Measurements from ENCODE around the gene UNC45B. TPM values are rescaled to one million over a fixed set of nuclear protein-coding genes. Genes with fewer than 3 reads are reported as not detected.
A peak's percentile ranks its signal among the peaks of the same experiment; 100 is the strongest.
"Not testable (repeated sequence)": the region's sequence is repeated elsewhere in the genome, so short reads cannot be mapped to it uniquely, and the experiment has no call there.

The UNC45B gene, protein sequence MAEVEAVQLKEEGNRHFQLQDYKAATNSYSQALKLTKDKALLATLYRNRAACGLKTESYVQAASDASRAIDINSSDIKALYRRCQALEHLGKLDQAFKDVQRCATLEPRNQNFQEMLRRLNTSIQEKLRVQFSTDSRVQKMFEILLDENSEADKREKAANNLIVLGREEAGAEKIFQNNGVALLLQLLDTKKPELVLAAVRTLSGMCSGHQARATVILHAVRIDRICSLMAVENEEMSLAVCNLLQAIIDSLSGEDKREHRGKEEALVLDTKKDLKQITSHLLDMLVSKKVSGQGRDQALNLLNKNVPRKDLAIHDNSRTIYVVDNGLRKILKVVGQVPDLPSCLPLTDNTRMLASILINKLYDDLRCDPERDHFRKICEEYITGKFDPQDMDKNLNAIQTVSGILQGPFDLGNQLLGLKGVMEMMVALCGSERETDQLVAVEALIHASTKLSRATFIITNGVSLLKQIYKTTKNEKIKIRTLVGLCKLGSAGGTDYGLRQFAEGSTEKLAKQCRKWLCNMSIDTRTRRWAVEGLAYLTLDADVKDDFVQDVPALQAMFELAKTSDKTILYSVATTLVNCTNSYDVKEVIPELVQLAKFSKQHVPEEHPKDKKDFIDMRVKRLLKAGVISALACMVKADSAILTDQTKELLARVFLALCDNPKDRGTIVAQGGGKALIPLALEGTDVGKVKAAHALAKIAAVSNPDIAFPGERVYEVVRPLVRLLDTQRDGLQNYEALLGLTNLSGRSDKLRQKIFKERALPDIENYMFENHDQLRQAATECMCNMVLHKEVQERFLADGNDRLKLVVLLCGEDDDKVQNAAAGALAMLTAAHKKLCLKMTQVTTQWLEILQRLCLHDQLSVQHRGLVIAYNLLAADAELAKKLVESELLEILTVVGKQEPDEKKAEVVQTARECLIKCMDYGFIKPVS
- total RNA-seq: 223 TPM
- long read RNA-seq, full-length matches to known transcripts: 544 of 951 reads
- long read RNA-seq, partial matches to known transcripts: 132 of 951 reads
- long read RNA-seq, other reads (novel, unspliced or antisense): 275 of 951 reads

DNA sequence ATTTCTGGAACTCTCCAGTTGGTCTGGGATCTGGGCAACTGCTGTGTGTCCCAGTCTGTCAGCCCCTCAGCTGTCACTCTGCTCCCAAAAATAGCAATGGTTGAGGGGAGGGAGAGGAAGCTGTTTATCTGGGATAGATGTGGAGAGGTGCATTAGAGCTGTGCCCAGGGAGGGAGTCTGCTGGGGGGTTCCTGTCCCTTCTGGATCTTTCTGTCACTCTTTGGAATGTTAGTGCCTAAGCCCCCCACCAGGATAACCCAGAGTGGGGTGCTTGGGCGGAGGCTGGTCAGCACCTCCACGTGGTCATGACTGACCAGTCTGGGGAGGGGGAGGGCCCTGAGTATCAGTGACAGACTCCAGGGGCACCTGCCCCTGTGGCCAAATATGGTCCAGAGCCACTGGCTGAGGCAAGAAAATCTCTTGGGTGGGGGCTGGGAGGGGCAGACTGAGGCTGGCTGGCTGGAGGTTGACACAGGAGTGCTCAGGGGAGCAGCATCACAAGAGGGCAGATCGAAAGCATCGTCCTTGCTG, at the start of gene UNC45B:
Gene UNC45B, plus strand, starts transcription at position 443 of the 531 bp plus-strand sequence. CDS start 447 bp downstream, outside the sequence.
- DNase-seq (peak; percentile 72), ATAC-seq (ENCODE audit: poor library complexity) (peak; percentile 89)
- intact Hi-C loops (cut with DNase I): no loop called here

DNA sequence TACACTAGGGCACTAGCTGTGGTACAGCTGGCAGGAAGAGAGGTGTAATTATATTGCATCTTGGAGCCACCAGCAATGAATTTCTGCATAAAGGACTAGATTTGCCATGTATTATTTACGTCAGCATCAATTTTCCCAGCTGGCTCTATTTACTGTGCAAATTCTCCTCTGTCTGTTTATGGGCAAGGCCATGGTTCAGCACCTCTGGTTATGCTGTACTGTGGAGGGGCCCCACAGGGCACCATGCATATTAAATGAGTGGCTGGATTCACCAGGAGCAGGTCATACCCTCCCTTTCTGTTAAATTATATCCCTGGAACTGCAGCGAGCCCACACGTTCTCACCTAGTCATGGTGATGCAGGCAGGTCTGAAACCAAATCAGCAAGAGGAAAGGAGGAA, 47.7 kb upstream of the UNC45B start:
- DNase-seq: no peak
- no peak for ATAC-seq (ENCODE audit: poor library complexity)
- intact Hi-C loops (cut with DNase I): no loop called here

DNA sequence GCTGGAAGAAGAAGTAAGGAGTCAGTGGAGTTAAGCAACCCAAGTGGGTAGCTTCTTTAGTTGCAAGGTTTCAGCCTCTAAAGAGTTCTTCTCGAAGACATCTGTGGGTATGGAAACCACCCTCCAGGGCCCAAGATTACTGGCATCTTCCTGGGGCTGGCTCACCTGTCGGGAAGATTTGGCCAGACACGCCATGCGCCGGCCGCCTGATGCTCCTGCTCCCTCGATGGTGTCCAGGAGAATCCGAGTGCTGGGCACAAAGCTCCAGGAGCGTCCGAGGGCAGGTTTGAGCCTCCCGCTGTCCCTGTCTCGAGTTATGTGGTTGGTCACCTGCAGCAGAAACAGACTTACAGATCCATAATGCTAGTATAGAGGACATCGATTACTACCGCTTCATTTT, 46.6 kb upstream of the UNC45B start:
- DNase-seq: no peak
- intact Hi-C loops (cut with DNase I): no loop called here
- no peak for ATAC-seq (ENCODE audit: poor library complexity)

DNA sequence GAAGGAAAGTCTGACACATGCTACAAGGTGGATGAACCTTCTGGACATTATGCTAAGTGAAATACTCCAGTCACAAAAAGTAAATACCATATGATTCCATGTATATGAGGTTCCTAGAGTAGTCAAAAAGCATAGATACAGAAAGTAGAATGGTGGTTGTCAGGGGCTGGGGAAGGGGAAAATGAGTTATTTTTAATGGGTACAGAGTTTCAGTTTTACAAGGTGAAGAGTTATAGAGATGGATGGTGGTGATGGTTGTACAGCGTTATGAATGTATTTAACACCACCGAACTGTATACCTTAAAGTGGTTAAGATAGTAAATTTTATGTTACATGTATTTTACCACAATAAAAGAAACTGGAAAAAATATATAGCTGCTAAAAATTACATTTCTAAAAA, 45.9 kb upstream of the UNC45B start:
- no peak for DNase-seq
- intact Hi-C loops (cut with DNase I): no loop called here
- ATAC-seq (ENCODE audit: poor library complexity): no peak

DNA sequence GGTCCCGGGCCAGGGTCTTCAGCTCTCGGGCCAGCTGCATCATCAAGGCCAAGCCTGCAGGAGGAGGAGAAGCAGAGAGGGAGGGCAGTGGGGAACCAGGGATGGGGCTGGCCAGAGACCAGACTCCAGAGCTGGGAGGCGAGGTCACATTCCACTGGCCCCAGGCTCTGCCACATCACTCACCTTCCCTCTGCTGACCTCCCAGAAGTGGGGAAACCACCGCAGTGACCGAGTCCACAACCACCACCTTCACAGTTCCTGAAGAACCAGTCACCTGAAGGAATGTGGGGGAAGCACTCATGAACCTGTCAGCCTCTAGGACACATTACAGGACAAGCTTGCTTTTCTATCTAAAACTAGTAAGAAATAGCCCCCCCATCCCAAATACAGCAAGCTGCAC, 44.3 kb upstream of the UNC45B start:
- intact Hi-C loops (cut with DNase I): no loop called here
- DNase-seq: no peak
- no peak for ATAC-seq (ENCODE audit: poor library complexity)

DNA sequence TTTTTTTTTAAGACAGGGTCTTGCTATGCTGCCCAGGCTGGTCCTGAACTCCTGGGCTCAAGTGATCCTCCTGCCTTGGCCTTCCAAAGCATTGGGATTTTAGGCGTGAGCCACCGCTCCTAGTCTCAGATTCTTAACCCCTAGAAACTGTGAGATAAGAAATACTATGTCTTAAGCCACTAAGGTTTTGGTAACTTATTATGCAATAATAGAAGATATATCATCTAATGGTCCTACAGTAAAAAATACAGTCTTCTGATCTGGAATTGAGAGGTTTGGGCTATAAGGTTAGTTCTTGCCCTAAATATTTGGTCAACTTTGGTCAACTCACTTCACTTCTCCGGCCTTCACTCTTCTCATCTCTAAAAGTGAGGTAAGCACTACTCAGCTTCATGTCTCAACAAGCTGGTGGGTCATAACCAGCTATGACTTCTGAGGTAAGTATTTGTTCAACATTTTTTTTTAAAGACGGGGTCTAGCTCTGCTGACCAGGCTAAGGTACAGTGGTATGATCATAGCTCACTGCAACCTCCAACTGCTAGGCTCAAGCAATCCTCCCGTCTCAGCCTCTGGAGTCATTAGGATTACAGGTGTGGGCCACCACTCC, 42.7 kb upstream of the UNC45B start:
- DNase-seq (no peak), ATAC-seq (ENCODE audit: poor library complexity) (no peak)

DNA sequence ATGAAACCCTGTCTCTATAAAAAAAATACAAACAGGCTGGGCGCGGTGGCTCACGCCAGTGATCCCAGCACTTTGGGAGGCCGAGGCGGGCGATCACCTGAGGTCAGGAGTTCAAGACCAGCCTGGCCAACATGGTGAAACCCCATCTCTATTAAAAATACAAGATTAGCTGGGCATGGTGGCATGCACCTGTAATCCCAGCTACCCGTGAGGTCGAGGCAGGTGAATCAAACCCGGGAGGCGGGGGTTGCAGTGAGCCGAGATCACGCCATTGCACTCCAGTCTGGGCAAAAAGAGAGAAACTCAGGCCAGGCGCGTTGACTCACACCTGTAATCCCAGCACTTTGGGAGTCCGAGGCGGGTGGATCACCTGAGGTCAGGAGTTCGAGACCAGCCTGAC, 36.8 kb upstream of the UNC45B start:
- ATAC-seq (ENCODE audit: poor library complexity); DNase-seq: not testable (repeated sequence)
- intact Hi-C loops (cut with DNase I): loop anchor here (10.0 kb wide), 1 partner anchor 116 kb away; no protein-coding TSS in a partner anchor

More for the DNA sequence above, 42.7 kb upstream of the UNC45B start:
- intact Hi-C loops (cut with DNase I): no loop called here

DNA sequence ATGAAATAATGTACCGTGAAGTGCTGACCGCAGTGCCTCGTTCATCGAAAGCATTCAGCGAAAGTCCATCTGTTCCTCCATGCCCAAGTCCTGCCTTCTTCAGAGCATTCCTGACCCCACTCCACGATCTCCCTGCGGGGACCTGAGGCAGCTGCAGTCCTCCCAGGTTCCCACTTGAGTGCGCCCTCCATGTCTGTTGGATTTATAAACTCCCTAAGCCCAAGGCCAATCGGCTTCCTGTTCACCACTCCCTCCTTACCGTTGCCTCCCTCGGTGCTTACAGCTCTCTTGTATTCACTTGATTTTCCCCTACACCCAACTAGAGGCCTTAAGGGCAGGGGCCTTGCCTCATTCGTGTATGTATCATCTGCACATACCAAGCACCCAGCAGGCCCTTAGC, 30.8 kb upstream of the UNC45B start:
- ATAC-seq (ENCODE audit: poor library complexity) (no peak), DNase-seq (no peak)
- intact Hi-C loops (cut with DNase I): loop anchor here (5.0 to 10.0 kb wide), 2 partner anchors 122 to 695 kb away; no protein-coding TSS in a partner anchor

DNA sequence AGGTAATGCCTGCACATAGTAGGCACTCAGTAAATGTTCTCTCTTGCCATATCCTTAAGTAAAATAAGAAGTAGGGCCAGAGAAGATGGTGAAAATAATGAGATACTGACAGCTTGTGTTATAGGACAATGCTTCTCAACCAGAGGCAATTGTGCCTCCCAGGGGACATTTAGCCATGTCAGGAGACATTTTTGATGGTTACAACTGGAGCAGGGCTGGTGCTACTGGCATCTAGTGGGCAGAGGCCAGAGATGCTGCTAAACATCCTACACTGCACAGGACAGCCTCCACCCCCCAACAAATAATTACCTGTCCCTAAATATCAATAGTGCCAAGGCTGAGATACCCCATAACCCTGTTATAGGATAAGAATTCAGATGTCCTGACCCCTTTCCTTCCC, 29.6 kb upstream of the UNC45B start:
- ATAC-seq (ENCODE audit: poor library complexity) (no peak), DNase-seq (no peak)
- intact Hi-C loops (cut with DNase I): loop anchor here (5.0 to 10.0 kb wide), 2 partner anchors 123 to 696 kb away; no protein-coding TSS in a partner anchor

DNA sequence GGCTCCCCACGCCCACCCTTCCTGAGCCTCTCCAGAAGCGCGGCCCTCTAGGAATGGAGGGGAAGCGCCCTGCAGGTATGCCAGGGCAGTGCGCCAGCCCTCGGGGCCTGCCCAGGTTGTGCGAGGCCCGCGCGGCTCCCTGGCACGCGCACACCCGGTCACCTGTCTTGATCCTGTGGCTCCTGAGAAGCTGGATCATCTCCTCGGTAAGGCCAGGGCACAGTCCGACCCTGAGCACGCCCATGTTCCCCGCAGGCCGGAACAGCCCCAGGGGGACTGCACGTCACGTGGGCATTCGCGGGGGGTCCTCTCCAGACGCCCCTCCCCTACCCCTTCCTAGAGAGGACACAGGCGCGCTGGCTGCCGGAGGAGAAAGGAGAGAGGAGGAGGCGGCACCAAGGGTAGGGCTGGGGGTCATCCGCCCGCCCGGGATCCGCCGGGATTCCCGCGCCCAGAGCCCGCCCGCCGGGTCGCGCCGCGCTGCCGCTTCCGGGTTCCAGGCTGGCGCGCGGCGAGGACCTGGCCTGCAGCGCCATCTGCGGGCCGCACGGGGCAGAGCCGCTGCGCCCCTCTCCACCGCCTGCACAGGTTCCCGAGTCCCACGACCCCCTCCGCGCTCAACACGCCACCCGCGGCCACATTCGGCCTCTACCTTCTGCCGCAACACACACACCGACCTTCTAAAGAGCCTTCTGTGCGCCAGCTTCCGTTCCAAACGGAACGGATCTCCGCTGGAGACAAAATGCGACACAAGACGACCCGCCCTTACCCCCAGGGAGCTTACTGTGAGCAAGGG, 28.0 kb upstream of the UNC45B start, which contains the start of gene RAD51D:
Gene RAD51D, minus strand, starts transcription at position 491 of the 796 bp plus-strand sequence. Its CDS starts 247 bp downstream, at position 244.
- intact Hi-C loops (cut with DNase I): loop anchor here (5.0 to 10.0 kb wide), 3 partner anchors 125 to 697 kb away; no protein-coding TSS in a partner anchor
- ATAC-seq (ENCODE audit: poor library complexity) (peak; percentile 100), DNase-seq (peak; percentile 86)

DNA sequence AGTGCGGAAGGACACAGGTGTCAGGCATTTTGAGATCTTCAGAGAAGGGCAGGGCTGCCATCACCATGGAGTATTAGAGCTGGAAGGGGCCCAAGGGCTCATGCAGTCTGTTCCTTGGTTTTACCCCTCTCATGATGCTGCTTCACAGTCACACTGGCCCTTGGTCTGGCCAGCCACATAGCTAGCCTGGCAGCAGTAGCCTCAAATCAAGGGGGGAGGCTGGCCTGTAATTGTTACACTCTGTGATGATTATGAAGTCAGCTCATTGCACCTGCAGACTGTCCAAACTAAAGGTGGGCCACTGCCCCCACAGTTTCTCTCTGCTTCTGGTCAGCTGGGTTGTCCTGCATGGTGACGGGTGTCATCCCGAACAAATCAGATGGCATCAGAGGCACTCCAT, 26.3 kb upstream of the UNC45B start, which contains the start of gene FNDC8:
Gene FNDC8, plus strand, starts transcription at position 301 of the 400 bp plus-strand sequence. Its CDS starts 79 bp downstream, at position 380.
- intact Hi-C loops (cut with DNase I): loop anchor here (5.0 kb wide), 1 partner anchor 579 kb away; no protein-coding TSS in a partner anchor
- DNase-seq (peak; percentile 17), ATAC-seq (ENCODE audit: poor library complexity) (no peak)

DNA sequence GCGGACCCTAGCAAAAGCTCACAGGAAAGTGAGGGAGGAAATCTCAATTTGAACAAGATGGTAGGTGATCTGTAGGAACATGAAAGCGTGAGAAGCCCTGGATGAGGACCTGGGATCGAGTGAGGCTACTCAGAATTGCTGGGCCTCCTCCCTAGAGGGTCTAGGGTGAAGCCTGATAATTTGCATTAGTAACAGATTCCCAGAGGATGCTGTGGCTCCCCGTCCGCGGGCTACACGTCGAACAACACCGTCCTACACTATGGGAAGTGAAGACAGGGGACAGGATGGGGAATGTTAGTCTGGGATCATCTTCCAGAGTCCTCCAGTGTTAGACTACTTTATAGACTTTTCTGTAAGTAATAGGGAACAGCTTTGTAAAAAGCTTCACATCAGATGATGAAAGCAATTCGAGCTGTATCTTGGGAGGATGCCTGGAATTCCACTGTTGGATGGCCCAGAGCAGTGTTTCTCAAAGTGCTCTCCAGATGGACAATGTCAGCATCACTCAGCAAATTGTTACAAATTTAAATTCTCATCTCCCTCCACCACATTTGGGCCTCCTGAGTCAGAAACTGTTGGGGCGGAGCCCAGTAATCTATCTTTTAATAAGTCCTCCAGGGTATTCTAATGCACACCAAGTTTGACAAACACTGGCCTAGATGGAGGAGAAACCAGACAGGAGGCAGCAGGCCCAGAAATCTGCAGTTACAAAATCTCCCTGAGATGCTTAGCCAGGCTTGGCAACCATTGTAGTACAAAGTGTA, 19.7 kb upstream of the UNC45B start:
- intact Hi-C loops (cut with DNase I): no loop called here
- ATAC-seq (ENCODE audit: poor library complexity) (peak; percentile 88), DNase-seq (peak; percentile 61)

DNA sequence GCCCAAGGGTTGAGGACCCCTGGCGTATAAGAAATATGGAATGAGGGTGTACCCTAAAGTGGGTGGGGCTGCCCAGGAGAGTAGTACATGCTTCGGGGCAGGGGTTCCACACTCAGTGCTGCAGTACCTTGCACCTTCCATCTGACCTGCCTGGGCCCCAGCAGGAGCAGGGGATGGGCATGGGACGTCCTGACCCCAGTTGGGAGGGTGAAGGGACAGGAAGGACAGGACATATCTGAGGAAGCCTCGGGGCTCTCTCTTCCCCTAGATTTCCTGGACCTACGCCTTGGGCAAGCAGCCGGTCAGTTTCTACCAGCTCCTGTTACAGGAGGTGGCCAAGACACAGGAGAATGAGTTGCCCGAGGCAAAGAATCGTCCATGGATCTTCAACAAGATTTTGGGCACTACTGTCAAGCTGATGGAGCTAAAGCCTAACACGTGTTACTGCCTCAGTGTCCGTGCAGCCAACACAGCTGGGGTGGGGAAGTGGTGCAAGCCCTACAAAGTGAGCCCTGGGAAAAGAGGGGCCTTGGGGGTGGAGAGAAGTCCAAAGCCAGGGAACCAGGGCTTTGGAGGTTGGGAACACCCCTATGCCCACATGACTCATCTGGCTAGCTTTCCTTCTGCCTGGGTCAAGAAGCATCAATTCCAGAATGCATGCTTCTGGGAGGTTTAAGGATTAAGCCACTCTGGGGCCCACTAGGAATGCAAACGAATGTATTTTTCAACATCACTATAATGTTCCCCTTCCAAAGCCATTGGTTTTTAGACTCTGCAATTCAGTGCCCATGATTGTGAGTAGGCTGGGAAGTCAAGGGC, 18.3 kb upstream of the UNC45B start:
- no peak for DNase-seq
- no peak for ATAC-seq (ENCODE audit: poor library complexity)
- intact Hi-C loops (cut with DNase I): no loop called here

DNA sequence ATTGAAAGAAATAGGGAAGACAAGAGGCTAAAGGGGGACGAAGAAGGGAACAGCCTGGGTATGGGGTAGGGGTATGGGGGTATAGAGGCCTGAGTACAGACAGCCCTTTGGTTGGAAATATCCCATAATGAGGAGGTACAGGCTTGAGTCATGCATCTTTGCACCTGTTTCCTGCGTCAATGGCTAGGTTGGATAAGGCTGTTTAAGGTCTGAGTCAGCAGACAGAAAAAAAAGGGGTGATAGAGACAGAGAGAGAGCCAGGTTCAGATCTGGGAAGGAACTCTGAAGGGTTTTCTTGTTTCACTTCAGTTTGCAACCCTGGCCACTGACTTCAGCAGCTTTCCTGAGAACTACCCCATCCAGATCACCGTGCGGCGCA, 17.7 kb upstream of the UNC45B start:
- ATAC-seq (ENCODE audit: poor library complexity) (no peak), DNase-seq (no peak)
- intact Hi-C loops (cut with DNase I): no loop called here

DNA sequence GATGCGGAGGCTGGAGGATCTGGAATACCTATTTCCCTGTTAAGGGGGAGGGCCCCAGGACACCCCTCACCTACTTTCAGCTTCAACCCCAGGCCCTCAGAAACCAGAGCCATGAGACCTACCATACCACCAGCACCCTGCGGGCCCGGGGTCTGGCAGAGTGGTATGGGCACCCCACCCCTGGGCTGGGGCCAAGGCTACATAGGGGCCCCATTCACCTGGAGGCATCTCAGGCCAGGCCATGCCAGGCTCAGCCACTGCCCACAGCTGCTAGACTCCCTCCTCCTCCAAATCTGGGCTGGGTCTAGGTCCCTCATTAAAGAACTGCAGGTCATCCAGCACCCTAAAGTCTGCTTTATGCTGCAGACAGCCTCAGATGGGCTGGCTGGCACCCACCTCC, 17.2 kb upstream of the UNC45B start:
- no peak for ATAC-seq (ENCODE audit: poor library complexity)
- DNase-seq: peak; percentile 33
- intact Hi-C loops (cut with DNase I): no loop called here

DNA sequence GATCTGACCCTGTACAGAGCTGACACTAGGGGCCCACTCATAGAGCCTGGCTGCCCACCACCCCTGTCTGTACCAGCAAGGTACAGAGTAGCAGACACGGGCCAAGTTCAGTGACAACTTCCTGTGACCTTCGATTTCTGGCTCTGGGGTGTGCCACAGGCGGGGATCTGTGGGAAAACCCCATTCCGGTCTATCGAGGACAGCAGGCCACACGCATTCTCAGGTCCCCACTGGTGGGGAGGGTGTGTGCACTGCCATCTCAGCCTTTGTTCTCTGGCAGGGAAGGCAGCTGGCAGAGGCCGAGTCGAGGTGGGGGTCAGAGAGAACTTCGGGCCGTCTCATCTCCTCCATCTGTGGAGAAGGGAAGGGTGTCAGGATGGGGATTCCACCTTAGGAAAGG, 15.5 kb upstream of the UNC45B start:
- ATAC-seq (ENCODE audit: poor library complexity) (no peak), DNase-seq (no peak)
- intact Hi-C loops (cut with DNase I): no loop called here
